Dedifferentiated amniotic fluid mesenchymal stem cell (primary cell): ENCODE data around the gene FRY.
"Not testable (repeated sequence)": the region's sequence is repeated elsewhere in the genome, so short reads cannot be mapped to it uniquely, and the experiment has no call there.

Source experiments
- DNase-seq: peaks from one replicate; pipeline ENCODE4 v3.0.0-alpha.2; 2016; ENCODE audit errors: extremely low spot score

Gene FRY

GRCh38 chr13:32041429-32041828 is 9.9 kb downstream of the FRY start:
- no peak for DNase-seq

- DNase-seq = no peak
Measured at GRCh38 chr13:32042551-32042950, 11.0 kb downstream of the FRY start.

GRCh38 chr13:32044446-32044845 is 12.9 kb downstream of the FRY start:
- DNase-seq = no peak

- DNase-seq = no peak
Measured at GRCh38 chr13:32045537-32045936, 14.0 kb downstream of the FRY start.

- peak; percentile 34 for DNase-seq
Measured at GRCh38 chr13:32045982-32046785, 14.6 kb downstream of the FRY start.

GRCh38 chr13:32047088-32047487 is 15.5 kb downstream of the FRY start:
- DNase-seq = no peak

- DNase-seq = no peak
Measured at GRCh38 chr13:32047793-32048192, 16.2 kb downstream of the FRY start.

- DNase-seq = no peak
Measured at GRCh38 chr13:32048816-32049215, 17.2 kb downstream of the FRY start.

- no peak for DNase-seq
Measured at GRCh38 chr13:32051156-32051555, 19.6 kb downstream of the FRY start.

GRCh38 chr13:32056316-32056715 is 24.7 kb downstream of the FRY start:
- DNase-seq = no peak

GRCh38 chr13:32057325-32057724 is 25.8 kb downstream of the FRY start:
- not testable (repeated sequence) for DNase-seq

- no peak for DNase-seq
Measured at GRCh38 chr13:32059511-32059984, 28.0 kb downstream of the FRY start.

GRCh38 chr13:32060401-32060878 is 28.9 kb downstream of the FRY start:
- no peak for DNase-seq

GRCh38 chr13:32063619-32064233 is 32.2 kb downstream of the FRY start:
- no peak for DNase-seq

- DNase-seq = no peak
Measured at GRCh38 chr13:32067149-32067961, 35.8 kb downstream of the FRY start.

GRCh38 chr13:32068255-32068654 is 36.7 kb downstream of the FRY start:
- no peak for DNase-seq

GRCh38 chr13:32073180-32073864 is 41.7 kb downstream of the FRY start:
- no peak for DNase-seq

- no peak for DNase-seq
Measured at GRCh38 chr13:32075170-32075851, 43.7 kb downstream of the FRY start.

GRCh38 chr13:32079587-32079986 is 48.0 kb downstream of the FRY start:
- DNase-seq = no peak

- DNase-seq = no peak
Measured at GRCh38 chr13:32080328-32080744, 48.8 kb downstream of the FRY start.

GRCh38 chr13:32081591-32081990 is 50.0 kb downstream of the FRY start:
- DNase-seq = no peak
